Transverse colon (tissue), 3 donors: ENCODE data around the gene FYB2.

ENCODE experiments used
- CTCF ChIP-seq, 5 experiments: fragments of 200-600 bp in 3 of 5; fragments of 450-650 bp in 2 of 5; sonication (generic) in 3 of 5; IDR thresholded peaks; 1 replicate in 2 of 5; 2 replicates in 3 of 5; pipeline ENCODE4 v1.5.1; 2016 to 2017; ENCODE audit warnings: antibody characterized with exemption in 5 of 5, inconsistent platforms in 3 of 5, mild to moderate bottlenecking in 2 of 5, moderate library complexity in 1 of 5
- EP300 ChIP-seq: sonication (generic); formaldehyde crosslinking; IDR thresholded peaks from one replicate; pipeline ENCODE4 v1.6.1; 2017; ENCODE audit warnings: antibody characterized with exemption, low read depth
- POLR2A ChIP-seq: fragments of 450-650 bp; IDR thresholded peaks from one replicate; pipeline ENCODE4 v1.6.1; 2016; ENCODE audit warnings: antibody characterized with exemption, mild to moderate bottlenecking, moderate library complexity

DNA sequence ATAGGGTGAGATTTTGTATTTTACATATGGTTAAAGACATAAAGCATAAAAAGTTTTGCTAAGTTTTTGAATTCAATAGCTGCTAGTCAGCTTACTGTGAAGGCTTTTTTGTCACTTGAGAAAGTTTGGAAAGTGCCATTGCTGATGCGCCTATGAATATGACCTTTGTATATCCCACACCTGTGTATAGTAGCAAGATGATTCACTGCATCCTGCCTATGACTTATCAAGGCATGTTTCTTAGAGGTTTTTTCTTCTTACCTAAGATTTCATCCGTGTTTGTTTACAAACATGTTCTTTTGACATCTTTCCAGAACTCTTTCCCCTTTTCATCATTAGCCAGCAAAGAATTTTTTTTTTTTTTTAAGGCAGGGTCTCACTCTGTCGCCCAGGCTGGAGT, 122.5 kb downstream of the FYB2 start:
- TF ChIP-seq EP300 (no peak), CTCF (IDR thresholded peaks at IDR 0.05) (no peak), POLR2A (no peak)
